Endothelial cell of umbilical vein (primary cell): ENCODE results near the gene HDAC4.

Source experiments
- CTCF ChIP-seq, 2 donors: IDR thresholded peaks; 1 replicate in 1 of 2; 2 replicates in 1 of 2; pipeline ENCODE4 v1.5.1; 2011; ENCODE audit warnings: low read length in 2 of 2, mild to moderate bottlenecking in 2 of 2, moderate library complexity in 2 of 2, control low read depth in 1 of 2, inconsistent platforms in 1 of 2, low read depth in 1 of 2; ENCODE audit not compliant: insufficient read depth in 1 of 2; ENCODE audit errors: extremely low read depth in 1 of 2
- EZH2 ChIP-seq: IDR thresholded peaks from 2 replicates; pipeline ENCODE4 v1.6.1; 2012; ENCODE audit warnings: borderline replicate concordance, low read depth, mild to moderate bottlenecking, moderate library complexity, low read length, inconsistent platforms; ENCODE audit not compliant: severe bottlenecking
- POLR2A ChIP-seq: IDR thresholded peaks from 2 replicates; pipeline ENCODE4 v1.6.1; 2012; ENCODE audit warnings: low read depth, mild to moderate bottlenecking, control low read depth, low read length

- TF ChIP-seq POLR2A: no peak
- no peak for TF ChIP-seq CTCF (IDR thresholded peaks at IDR 0.05; ENCODE audit: extremely low read depth in 1 of 2, insufficient read depth in 1 of 2, low read depth in 1 of 2, low read length in 2 of 2)
- TF ChIP-seq EZH2: no peak
Measured at GRCh38 chr2:239264838-239265651, 135.8 kb downstream of the HDAC4 start.
